ENCODE measurements around the gene SH2D3A. TPM values are rescaled to one million over a fixed set of nuclear protein-coding genes. Genes with fewer than 3 reads are reported as not detected.
"Not testable (repeated sequence)": the region's sequence is repeated elsewhere in the genome, so short reads cannot be mapped to it uniquely, and the experiment has no call there.

Gene SH2D3A
- total and polyA plus RNA-seq, 7 donors, result 0.66 to 42.7 (median 26.9) TPM; not detected in 3

DNA sequence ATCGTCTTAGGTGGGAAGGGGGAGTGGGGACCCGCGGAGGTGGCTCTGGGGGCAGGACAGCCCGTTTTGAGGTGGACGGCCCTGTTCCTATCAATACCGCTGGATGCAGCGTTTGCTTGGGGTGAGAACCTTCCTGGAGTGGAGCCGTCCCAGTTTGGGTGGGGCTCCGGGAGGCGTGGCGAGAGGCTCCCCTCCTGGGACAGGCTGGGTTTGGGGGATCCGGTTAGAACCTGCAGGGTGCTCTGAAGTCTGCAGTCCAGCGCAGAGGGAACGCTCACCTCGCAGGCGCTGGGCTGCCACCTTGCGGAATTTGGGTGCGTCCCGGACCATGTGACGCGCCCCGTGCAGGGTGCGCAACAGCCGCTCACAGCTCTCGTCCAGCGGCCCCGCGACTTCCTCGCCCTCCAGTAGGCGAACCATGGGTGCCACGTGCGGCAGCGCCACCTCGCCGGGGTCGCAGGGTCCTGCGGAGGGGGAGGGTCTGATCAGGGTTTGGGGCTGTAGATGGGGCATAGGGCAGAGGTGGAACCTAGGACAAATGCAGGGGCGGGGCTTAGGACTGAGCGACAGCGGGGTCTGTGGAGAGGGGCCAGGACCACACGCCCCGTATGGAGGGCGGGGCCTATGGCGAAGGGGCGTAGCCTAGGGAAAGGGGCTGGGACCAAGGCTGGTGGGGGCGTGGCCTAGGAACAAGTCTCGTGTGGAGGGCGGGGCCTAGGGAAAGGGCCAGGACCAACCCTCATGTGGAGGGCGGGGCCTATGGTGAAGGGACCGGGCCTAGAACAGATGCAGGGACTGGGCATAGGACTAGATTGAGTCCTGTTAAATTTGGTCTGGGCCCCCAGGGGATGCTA is 13.8 kb downstream of the SH2D3A start:
- peak; percentile 92 for DNase-seq
- peak in 1 of 2 donors; percentile 21 for TF ChIP-seq POLR2A (IDR thresholded peaks at IDR 0.05)
- TF ChIP-seq, protein P1, sequence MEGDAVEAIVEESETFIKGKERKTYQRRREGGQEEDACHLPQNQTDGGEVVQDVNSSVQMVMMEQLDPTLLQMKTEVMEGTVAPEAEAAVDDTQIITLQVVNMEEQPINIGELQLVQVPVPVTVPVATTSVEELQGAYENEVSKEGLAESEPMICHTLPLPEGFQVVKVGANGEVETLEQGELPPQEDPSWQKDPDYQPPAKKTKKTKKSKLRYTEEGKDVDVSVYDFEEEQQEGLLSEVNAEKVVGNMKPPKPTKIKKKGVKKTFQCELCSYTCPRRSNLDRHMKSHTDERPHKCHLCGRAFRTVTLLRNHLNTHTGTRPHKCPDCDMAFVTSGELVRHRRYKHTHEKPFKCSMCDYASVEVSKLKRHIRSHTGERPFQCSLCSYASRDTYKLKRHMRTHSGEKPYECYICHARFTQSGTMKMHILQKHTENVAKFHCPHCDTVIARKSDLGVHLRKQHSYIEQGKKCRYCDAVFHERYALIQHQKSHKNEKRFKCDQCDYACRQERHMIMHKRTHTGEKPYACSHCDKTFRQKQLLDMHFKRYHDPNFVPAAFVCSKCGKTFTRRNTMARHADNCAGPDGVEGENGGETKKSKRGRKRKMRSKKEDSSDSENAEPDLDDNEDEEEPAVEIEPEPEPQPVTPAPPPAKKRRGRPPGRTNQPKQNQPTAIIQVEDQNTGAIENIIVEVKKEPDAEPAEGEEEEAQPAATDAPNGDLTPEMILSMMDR (IDR thresholded peaks at IDR 0.05), result peak; percentile 18 to 48 (median 34)
- no peak for TF ChIP-seq EP300 (IDR thresholded peaks at IDR 0.05)
- peak in 3 of 4 donors; percentile 19 to 40 (median 22) for TF ChIP-seq POLR2AphosphoS5 (IDR thresholded peaks at IDR 0.05)
- intact Hi-C loops (cut with DNase I), result loop anchor here (5.0 kb wide), 1 partner anchor 109 kb away; no protein-coding TSS in a partner anchor

DNA sequence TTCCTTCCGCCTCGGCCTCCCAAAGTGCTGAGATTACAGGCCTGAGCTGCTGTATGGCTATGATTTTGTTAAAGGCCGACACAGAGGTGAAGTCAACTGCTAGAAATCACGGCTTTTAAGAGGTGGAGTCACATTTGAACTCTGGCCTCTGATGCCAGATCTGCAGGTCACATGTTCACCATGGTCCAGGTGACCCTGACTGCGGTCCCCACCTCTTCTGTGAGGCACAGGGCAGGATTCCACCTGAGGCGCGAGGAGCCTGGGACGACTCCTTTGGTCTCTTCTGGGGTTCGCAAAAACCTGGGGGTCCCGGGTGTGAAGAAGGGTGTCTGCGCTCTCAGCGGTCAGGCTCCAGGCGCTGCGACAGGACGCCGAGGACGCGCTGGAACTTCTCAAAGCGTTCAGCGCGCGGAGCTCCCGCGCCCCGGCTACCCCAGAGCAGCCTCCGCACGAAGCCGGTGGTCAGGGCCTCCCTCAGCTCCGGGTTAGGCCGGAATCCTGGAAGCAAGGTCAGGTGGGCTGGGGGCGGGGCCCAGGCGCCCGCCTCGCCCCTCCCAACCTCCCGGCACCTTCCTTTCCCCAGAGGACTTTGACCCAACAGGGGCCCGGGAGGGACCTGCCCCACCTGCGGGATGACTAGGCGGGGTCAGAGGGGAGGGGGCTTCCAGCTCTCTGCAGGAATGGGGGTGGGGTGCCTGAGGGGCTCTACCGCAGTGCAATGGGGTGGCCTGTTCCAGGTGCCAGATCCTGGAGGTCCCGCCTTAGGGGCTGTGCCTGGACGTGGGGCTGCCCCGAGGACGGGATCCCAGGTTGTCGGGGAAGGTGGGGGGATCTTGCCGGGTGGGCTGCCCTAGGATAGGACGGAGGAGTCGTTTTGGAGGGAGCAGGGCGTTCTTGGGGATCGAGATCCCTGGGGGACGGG is 14.7 kb downstream of the SH2D3A start:
- Histone ChIP-seq H3K9me3 (no peaks in the 10 kb centered on the region), H3K4me1 (peaks cover 0 to 16% (median 14%) of the 10 kb centered on the region in 4 donors), H3K27me3 (no peaks in the 10 kb centered on the region), H3K27ac (peak overlapping the region; percentile 67 to 77 (median 71)), H3K4me3 (peak overlapping the region in 3 of 4 donors; percentile 38 to 49 (median 42)), H3K36me3 (peaks cover 10 to 50% (median 42%) of the 10 kb centered on the region in 4 donors)
- no peak for TF ChIP-seq POLR2A (IDR thresholded peaks at IDR 0.05)
- no peak for TF ChIP-seq POLR2AphosphoS5 (IDR thresholded peaks at IDR 0.05)
- DNase-seq, result no peak
- 18 to 61% methylated on average over 50 of the region's 50 CpGs for WGBS, 2 donors
- intact Hi-C loops (cut with DNase I), result loop anchor here (5.0 kb wide), 1 partner anchor 110 kb away; no protein-coding TSS in a partner anchor

More for the DNA sequence above, 13.8 kb downstream of the SH2D3A start:
- Histone ChIP-seq H3K4me3 (peak overlapping the region; percentile 9 to 49 (median 40)), H3K27me3 (no peaks in the 10 kb centered on the region), H3K4me1 (peaks cover 0 to 16% (median 14%) of the 10 kb centered on the region in 4 donors), H3K27ac (peak overlapping the region; percentile 67 to 77 (median 71)), H3K9me3 (no peaks in the 10 kb centered on the region), H3K36me3 (peaks cover 10 to 41% (median 35%) of the 10 kb centered on the region in 4 donors)
- WGBS, 2 donors, result 2 to 8% methylated on average over 50 of the region's 50 CpGs

DNA sequence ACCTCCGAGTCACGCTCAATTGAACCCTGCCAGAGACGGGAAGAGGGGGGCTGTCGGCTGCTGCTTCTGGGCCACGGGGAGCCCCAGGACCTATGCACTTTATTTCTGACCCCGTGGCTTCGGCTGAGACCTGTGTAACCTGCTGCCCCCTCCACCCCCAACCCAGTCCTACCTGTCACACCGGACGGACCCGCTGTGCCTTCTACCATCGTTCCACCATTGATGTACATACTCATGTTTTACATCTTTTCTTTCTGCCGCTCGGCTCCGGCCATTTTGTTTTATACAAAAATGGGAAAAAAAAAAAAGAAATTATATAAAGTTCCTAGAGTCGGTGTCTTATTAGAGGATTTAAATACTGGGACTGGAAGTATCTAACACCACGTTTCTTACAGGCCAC is 16.0 kb downstream of the SH2D3A start:
- DNase-seq, result no peak
- 92 to 96% methylated on average over 16 of the region's 16 CpGs for WGBS, 2 donors
- H3K36me3 ChIP-seq, result peaks cover 17 to 64% (median 55%) of the 10 kb centered on the region in 4 donors
- H3K27me3 ChIP-seq, result no peaks in the 10 kb centered on the region
- no peak overlapping the region for H3K4me3 ChIP-seq
- H3K27ac ChIP-seq, result no peak overlapping the region
- no peak for TF ChIP-seq EP300 (IDR thresholded peaks at IDR 0.05)
- TF ChIP-seq POLR2AphosphoS5 (IDR thresholded peaks at IDR 0.05), result no peak
- TF ChIP-seq POLR2A (IDR thresholded peaks at IDR 0.05), result no peak
- H3K9me3 ChIP-seq, result no peaks in the 10 kb centered on the region
- intact Hi-C loops (cut with DNase I), result loop anchor here (5.0 kb wide), 1 partner anchor 111 kb away; no protein-coding TSS in a partner anchor
- peaks cover 0 to 16% (median 14%) of the 10 kb centered on the region in 4 donors for H3K4me1 ChIP-seq

DNA sequence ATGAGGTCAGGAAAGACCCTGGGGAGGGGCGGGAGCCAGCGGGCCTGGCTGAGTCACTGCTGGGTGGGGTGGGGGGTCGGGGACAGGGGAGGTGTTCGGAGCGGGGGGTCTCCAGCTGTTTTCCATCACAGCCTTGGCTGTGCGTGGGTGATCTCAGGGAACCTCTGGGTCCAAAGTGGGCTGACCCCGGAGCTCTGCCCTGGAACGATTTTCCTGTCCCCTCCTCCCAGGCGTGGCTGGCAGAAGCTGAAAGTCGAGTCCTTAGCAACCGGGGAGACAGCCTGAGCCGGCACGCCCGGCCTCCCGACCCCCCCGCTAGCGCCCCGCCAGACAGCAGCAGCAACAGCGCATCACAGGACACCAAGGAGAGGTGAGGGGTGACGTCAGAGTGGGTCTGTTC is 17.2 kb downstream of the SH2D3A start:
- WGBS, 2 donors, result 56 to 73% methylated on average over 20 of the region's 20 CpGs
- Histone ChIP-seq H3K4me3 (no peak overlapping the region), H3K27me3 (no peaks in the 10 kb centered on the region), H3K9me3 (no peaks in the 10 kb centered on the region), H3K4me1 (peaks cover 0 to 23% (median 21%) of the 10 kb centered on the region in 4 donors), H3K27ac (peak overlapping the region in 3 of 4 donors; percentile 37 to 53 (median 49)), H3K36me3 (peaks cover 22 to 73% (median 60%) of the 10 kb centered on the region in 4 donors)
- peak; percentile 86 for DNase-seq
- intact Hi-C loops (cut with DNase I), result loop anchor here (5.0 kb wide), 1 partner anchor 112 kb away; no protein-coding TSS in a partner anchor
- TF ChIP-seq POLR2A (IDR thresholded peaks at IDR 0.05) (no peak), EP300 (IDR thresholded peaks at IDR 0.05) (no peak), POLR2AphosphoS5 (IDR thresholded peaks at IDR 0.05) (no peak)
- TF ChIP-seq, protein P1 (IDR thresholded peaks at IDR 0.05), result no peak

DNA sequence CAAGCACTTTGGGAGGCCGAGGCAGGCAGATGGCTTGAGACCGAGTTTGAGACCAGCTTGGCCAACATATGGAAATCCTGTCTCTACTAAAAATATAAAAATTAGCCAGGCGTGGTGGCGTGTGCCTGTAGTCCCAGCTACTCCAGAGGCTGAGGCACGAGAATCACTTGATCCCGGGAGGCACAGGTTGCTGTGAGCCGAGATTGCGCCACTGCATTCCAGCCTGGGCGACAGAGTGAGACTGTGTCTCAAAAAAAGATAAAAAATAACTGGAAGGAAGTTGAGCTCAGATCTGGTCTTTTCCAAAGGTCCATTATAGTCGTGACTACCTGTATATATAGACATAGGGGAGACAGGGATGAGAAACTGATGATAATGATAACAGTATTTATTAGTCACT is 18.7 kb downstream of the SH2D3A start:
- Histone ChIP-seq H3K36me3 (peaks cover 22 to 78% (median 62%) of the 10 kb centered on the region in 4 donors), H3K4me1 (peaks cover 0 to 34% (median 33%) of the 10 kb centered on the region in 4 donors), H3K27ac (peak overlapping the region in 1 of 4 donors; percentile 19)
- H3K4me3 ChIP-seq; intact Hi-C loops (cut with DNase I); H3K27me3 ChIP-seq; H3K9me3 ChIP-seq; DNase-seq: not testable (repeated sequence)
- WGBS, 2 donors, result 93 to 94% methylated on average over 10 of the region's 10 CpGs
